Caco-2 (cell line): ENCODE data around the gene NAALADL2. TPM values are rescaled to one million over a fixed set of nuclear protein-coding genes. Genes with fewer than 3 reads are reported as not detected.

Experiments
- BruUV-seq: library from RNA; stranded (reverse); fragments of 400-500 nt; replicated peaks from 2 replicates; lab custom pipeline; 2021; lab: Mats Ljungman, UMichigan
- CTCF ChIA-PET: fragments of 300-600 bp; sonication (Branson Sonifier 250); formaldehyde crosslinking; loops from one replicate; lab custom pipeline; 2022; ENCODE audit warnings: antibody characterized with exemption; lab: Charles Lee
- POLR2A ChIA-PET: fragments of 300-600 bp; sonication (Branson Sonifier 250); formaldehyde crosslinking; loops from one replicate; lab custom pipeline; 2022; ENCODE audit warnings: antibody characterized with exemption; lab: Charles Lee
- DNase-seq, 2 experiments: peaks; one replicate each; pipeline versions ENCODE4 v3.0.0 to v3.0.0-alpha.2; 2020 to 2022
- H3K27me3 ChIP-seq: replicated peaks from 2 replicates; pipeline ENCODE4 v1.6.0; 2011; ENCODE audit warnings: low read length; ENCODE audit not compliant: control insufficient read depth, insufficient read depth
- H3K36me3 ChIP-seq: 2 replicates; pipeline ENCODE4 v1.5.1; 2011; ENCODE audit warnings: low read length; ENCODE audit not compliant: control insufficient read depth, insufficient read depth
- H3K4me1 ChIP-seq: fragments of 250-450 bp; sonication (Bioruptor Pico); 2 replicates; pipeline ENCODE4 v1.5.1; 2020; ENCODE audit warnings: mild to moderate bottlenecking
- H3K4me3 ChIP-seq: 2 replicates; pipeline ENCODE4 v1.5.1; 2011; ENCODE audit warnings: low read depth, mild to moderate bottlenecking, control low read depth, low read length
- H3K9me3 ChIP-seq: fragments of 250-450 bp; sonication (Bioruptor Pico); 2 replicates; pipeline ENCODE4 v1.5.1; 2020; ENCODE audit warnings: mild to moderate bottlenecking, moderate library complexity
- H3K27ac Mint-ChIP-seq: one replicate; pipeline ENCODE4 v1.8.0; 2022; ENCODE audit warnings: mixed read lengths; ENCODE audit not compliant: unreplicated experiment
- H3K27me3 Mint-ChIP-seq: one replicate; pipeline ENCODE4 v1.8.0; 2022; ENCODE audit warnings: mixed read lengths; ENCODE audit not compliant: insufficient read depth, unreplicated experiment
- H3K36me3 Mint-ChIP-seq: one replicate; pipeline ENCODE4 v1.8.0; 2022; ENCODE audit warnings: mild to moderate bottlenecking, mixed read lengths; ENCODE audit not compliant: insufficient read depth, unreplicated experiment
- H3K4me1 Mint-ChIP-seq: one replicate; pipeline ENCODE4 v1.8.0; 2022; ENCODE audit warnings: low read depth, mixed read lengths; ENCODE audit not compliant: unreplicated experiment
- H3K4me3 Mint-ChIP-seq: one replicate; pipeline ENCODE4 v1.8.0; 2022; ENCODE audit warnings: mild to moderate bottlenecking, moderate library complexity, mixed read lengths; ENCODE audit not compliant: unreplicated experiment
- H3K9me3 Mint-ChIP-seq: one replicate; pipeline ENCODE4 v1.8.0; 2022; ENCODE audit warnings: mixed read lengths; ENCODE audit not compliant: unreplicated experiment
- intact Hi-C: fragments of 100-400 bp; cut with micrococcal nuclease; formaldehyde crosslinking; loops from one replicate; pipeline ENCODE4 v1.10.0; 2022; ENCODE audit not compliant: unreplicated experiment
- total RNA-seq: library from RNA; stranded (reverse); gene quantifications from 2 replicates; pipeline ENCODE4 v1.2.3, GENCODE V29; 2022
- TF ChIP-seq, protein P1 (sequence below), 2 experiments: fragments of 200-600 bp in 1 of 2; IDR thresholded peaks; 1 replicate in 1 of 2; 2 replicates in 1 of 2; pipeline versions ENCODE4 v1.5.1 to v1.8.0; 2011 to 2022; ENCODE audit warnings: antibody characterized with exemption in 1 of 2, control low read depth in 1 of 2, inconsistent platforms in 1 of 2, low read depth in 1 of 2, low read length in 1 of 2, mild to moderate bottlenecking in 1 of 2, moderate library complexity in 1 of 2; ENCODE audit not compliant: insufficient read depth in 1 of 2, severe bottlenecking in 1 of 2, unreplicated experiment in 1 of 2

NAALADL2 gene
- total RNA-seq, 1 experiment from 2014 or later: 4.4 TPM

DNA sequence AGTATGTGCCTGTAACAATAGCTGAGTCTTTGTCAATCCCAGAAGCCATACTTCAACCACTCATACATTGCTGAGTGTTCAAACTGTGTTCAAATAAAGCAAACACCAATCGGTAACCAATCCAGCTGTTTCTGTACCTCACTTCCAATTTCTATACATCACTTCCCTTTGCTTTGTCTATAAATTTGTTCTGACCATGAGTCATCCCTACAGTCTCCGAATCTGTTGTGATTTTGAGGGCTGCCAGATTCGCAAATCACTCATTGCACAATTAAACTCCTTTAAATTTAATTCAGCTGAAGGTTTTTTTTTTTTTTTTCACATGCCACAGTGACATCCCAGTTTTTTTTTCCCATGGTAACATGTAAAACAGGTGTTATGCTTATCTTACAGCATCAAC is 870.3 kb downstream of the NAALADL2 start:
- Mint-ChIP-seq H3K27me3 (no peaks in the 10 kb centered on the region), H3K27ac (no peak overlapping the region), H3K36me3 (no peaks in the 10 kb centered on the region), H3K9me3 (no peaks in the 10 kb centered on the region), H3K4me1 (no peaks in the 10 kb centered on the region), H3K4me3 (no peak overlapping the region)
- BruUV-seq: no TSS peak
- intact Hi-C loops: no loop called here
- CTCF ChIA-PET: no interaction called here
- Histone ChIP-seq H3K4me1 (no peaks in the 10 kb centered on the region), H3K27me3 (no peaks in the 10 kb centered on the region), H3K9me3 (no peaks in the 10 kb centered on the region), H3K36me3 (no peaks in the 10 kb centered on the region), H3K4me3 (no peak overlapping the region)
- TF ChIP-seq, protein P1, sequence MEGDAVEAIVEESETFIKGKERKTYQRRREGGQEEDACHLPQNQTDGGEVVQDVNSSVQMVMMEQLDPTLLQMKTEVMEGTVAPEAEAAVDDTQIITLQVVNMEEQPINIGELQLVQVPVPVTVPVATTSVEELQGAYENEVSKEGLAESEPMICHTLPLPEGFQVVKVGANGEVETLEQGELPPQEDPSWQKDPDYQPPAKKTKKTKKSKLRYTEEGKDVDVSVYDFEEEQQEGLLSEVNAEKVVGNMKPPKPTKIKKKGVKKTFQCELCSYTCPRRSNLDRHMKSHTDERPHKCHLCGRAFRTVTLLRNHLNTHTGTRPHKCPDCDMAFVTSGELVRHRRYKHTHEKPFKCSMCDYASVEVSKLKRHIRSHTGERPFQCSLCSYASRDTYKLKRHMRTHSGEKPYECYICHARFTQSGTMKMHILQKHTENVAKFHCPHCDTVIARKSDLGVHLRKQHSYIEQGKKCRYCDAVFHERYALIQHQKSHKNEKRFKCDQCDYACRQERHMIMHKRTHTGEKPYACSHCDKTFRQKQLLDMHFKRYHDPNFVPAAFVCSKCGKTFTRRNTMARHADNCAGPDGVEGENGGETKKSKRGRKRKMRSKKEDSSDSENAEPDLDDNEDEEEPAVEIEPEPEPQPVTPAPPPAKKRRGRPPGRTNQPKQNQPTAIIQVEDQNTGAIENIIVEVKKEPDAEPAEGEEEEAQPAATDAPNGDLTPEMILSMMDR (IDR thresholded peaks at IDR 0.05; ENCODE audit: insufficient read depth in 1 of 2, low read depth in 1 of 2, low read length in 1 of 2, severe bottlenecking in 1 of 2, unreplicated experiment in 1 of 2): no peak
- POLR2A ChIA-PET: no interaction called here
- DNase-seq: no peak

DNA sequence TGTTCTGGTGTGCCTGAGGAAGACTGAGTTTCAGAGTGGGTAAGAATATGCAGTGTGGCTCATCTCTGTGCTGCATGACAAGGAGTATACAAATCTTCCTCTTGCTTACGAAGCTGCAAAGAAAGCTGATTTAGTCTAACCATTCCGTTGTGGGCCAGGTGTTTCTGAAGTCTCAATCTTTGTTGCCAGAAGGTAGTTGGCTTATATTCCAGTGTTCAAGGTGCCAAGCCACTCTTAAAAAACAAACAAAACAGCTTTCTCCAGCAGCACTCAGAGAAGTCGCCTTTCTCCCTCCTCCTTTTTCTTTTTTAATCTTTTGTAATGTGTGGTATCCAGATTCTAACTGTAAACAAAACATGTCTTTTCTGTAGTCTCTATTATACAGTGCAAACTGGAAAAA is 872.4 kb downstream of the NAALADL2 start:
- no peaks in the 10 kb centered on the region for H3K9me3 ChIP-seq
- DNase-seq: no peak
- Mint-ChIP-seq H3K9me3 (peaks cover 15% of the 10 kb centered on the region), H3K4me3 (no peak overlapping the region), H3K27ac (no peak overlapping the region), H3K27me3 (no peaks in the 10 kb centered on the region), H3K36me3 (no peaks in the 10 kb centered on the region), H3K4me1 (peaks cover 8% of the 10 kb centered on the region)
- no peaks in the 10 kb centered on the region for H3K4me1 ChIP-seq
- no peak overlapping the region for H3K4me3 ChIP-seq
- no peaks in the 10 kb centered on the region for H3K27me3 ChIP-seq
- POLR2A ChIA-PET: no interaction called here
- intact Hi-C loops: no loop called here
- H3K36me3 ChIP-seq: no peaks in the 10 kb centered on the region
- BruUV-seq: no TSS peak
- CTCF ChIA-PET: no interaction called here
- TF ChIP-seq, protein P1 (IDR thresholded peaks at IDR 0.05; ENCODE audit: insufficient read depth in 1 of 2, low read depth in 1 of 2, low read length in 1 of 2, severe bottlenecking in 1 of 2, unreplicated experiment in 1 of 2): no peak

DNA sequence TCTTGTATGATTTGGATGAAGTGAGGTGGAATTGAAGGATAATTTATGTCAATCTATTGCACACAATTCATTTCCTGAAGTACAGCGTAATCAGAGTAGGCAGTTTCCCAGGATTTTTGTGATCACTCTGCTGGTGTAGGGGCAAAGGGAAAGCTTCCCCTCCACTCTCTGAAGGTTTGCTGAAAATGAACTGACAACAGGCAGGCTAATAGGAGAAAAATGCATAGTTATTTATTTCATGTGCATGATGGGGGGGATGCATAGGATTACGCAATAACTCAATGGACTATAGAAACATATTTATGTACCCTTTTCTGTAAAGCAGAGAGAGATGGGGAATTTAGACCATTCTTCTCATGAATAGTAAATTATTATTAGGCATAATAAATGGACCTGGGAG is 872.9 kb downstream of the NAALADL2 start:
- H3K27me3 ChIP-seq: no peaks in the 10 kb centered on the region
- no peaks in the 10 kb centered on the region for H3K4me1 ChIP-seq
- H3K4me3 Mint-ChIP-seq: no peak overlapping the region
- DNase-seq: no peak
- H3K36me3 Mint-ChIP-seq: no peaks in the 10 kb centered on the region
- no peak overlapping the region for H3K27ac Mint-ChIP-seq
- no peak overlapping the region for H3K4me3 ChIP-seq
- H3K27me3 Mint-ChIP-seq: no peaks in the 10 kb centered on the region
- intact Hi-C loops: no loop called here
- BruUV-seq: no TSS peak
- peaks cover 8% of the 10 kb centered on the region for H3K4me1 Mint-ChIP-seq
- TF ChIP-seq, protein P1 (IDR thresholded peaks at IDR 0.05; ENCODE audit: insufficient read depth in 1 of 2, low read depth in 1 of 2, low read length in 1 of 2, severe bottlenecking in 1 of 2, unreplicated experiment in 1 of 2): no peak
- H3K36me3 ChIP-seq: no peaks in the 10 kb centered on the region
- POLR2A ChIA-PET: no interaction called here
- H3K9me3 ChIP-seq: no peaks in the 10 kb centered on the region
- CTCF ChIA-PET: no interaction called here
- peaks cover 15% of the 10 kb centered on the region for H3K9me3 Mint-ChIP-seq
